HCT116 (cell line): ENCODE results near the gene HIVEP3.

Experiments
- CTCF ChIP-seq, 3 experiments: fragments of 200-600 bp in 1 of 3; sonication (generic) in 1 of 3; IDR thresholded peaks in 2 of 3; conservative IDR thresholded peaks in 1 of 3; 2 replicates each; pipeline ENCODE4 v1.5.1; 2012 to 2017; ENCODE audit warnings: low read depth in 2 of 3, low read length in 2 of 3, antibody characterized with exemption in 1 of 3, borderline replicate concordance in 1 of 3, control low read depth in 1 of 3, mild to moderate bottlenecking in 1 of 3, mixed read lengths in 1 of 3, mixed run types in 1 of 3, moderate library complexity in 1 of 3; ENCODE audit not compliant: insufficient read depth in 1 of 3
- FOSL1 ChIP-seq: IDR thresholded peaks from 2 replicates; pipeline ENCODE4 v1.6.1; 2012; ENCODE audit warnings: low read depth
- JUND ChIP-seq: IDR thresholded peaks from 2 replicates; pipeline ENCODE4 v1.6.1; 2012
- MAX ChIP-seq: IDR thresholded peaks from 2 replicates; pipeline ENCODE4 v1.6.1; 2012
- POLR2A ChIP-seq: IDR thresholded peaks from 2 replicates; pipeline ENCODE4 v1.7.0; 2011; ENCODE audit warnings: borderline replicate concordance; ENCODE audit not compliant: insufficient read depth, insufficient read length; ENCODE audit errors: extremely low read depth
- RAD21 ChIP-seq: IDR thresholded peaks from 2 replicates; pipeline ENCODE4 v1.6.1; 2012; ENCODE audit warnings: low read depth, mild to moderate bottlenecking
- SIN3A ChIP-seq: IDR thresholded peaks from 2 replicates; pipeline ENCODE4 v1.6.1; 2012; ENCODE audit warnings: low read depth
- SP1 ChIP-seq: IDR thresholded peaks from 2 replicates; pipeline ENCODE4 v1.6.1; 2012; ENCODE audit warnings: low read depth

GRCh38 chr1:41859686-41860085 is 59.0 kb downstream of the HIVEP3 start:
- TF ChIP-seq CTCF (IDR thresholded peaks at IDR 0.05 in 2 of 3, conservative IDR thresholded peaks at IDR 0.05 in 1 of 3; ENCODE audit: borderline replicate concordance in 1 of 3, insufficient read depth in 1 of 3, low read depth in 2 of 3, low read length in 2 of 3) (no peak), FOSL1 (no peak), MAX (no peak), JUND (no peak), RAD21 (no peak), SIN3A (no peak), SP1 (no peak), POLR2A (no peak)
